Measurements from ENCODE around the gene FOXB1.

Gene FOXB1

GRCh38 chr15:60020736-60021135, 16.6 kb downstream of the FOXB1 start:
- DNase-seq (ENCODE audit: low spot score): no peak

- DNase-seq (ENCODE audit: low spot score): no peak
These were observed 17.7 kb downstream of the FOXB1 start for GRCh38 chr15:60021589-60022378.

GRCh38 chr15:60022379-60022741, 18.2 kb downstream of the FOXB1 start:
- no peak for DNase-seq (ENCODE audit: low spot score)

GRCh38 chr15:60026555-60026954, 22.4 kb downstream of the FOXB1 start:
- DNase-seq (ENCODE audit: low spot score): no peak

- DNase-seq (ENCODE audit: low spot score): no peak
These were observed 31.2 kb downstream of the FOXB1 start for GRCh38 chr15:60035344-60035743.

- DNase-seq (ENCODE audit: low spot score): no peak
These were observed 35.2 kb downstream of the FOXB1 start for GRCh38 chr15:60039316-60039715.

GRCh38 chr15:60043744-60044435, 39.8 kb downstream of the FOXB1 start:
- no peak for DNase-seq (ENCODE audit: low spot score)

- no peak for DNase-seq (ENCODE audit: low spot score)
These were observed 40.6 kb downstream of the FOXB1 start for GRCh38 chr15:60044636-60045270.

- no peak for DNase-seq (ENCODE audit: low spot score)
These were observed 43.6 kb downstream of the FOXB1 start for GRCh38 chr15:60047701-60048100.

- no peak for DNase-seq (ENCODE audit: low spot score)
These were observed 45.8 kb downstream of the FOXB1 start for GRCh38 chr15:60049948-60050347.

GRCh38 chr15:60052796-60053195, 48.7 kb downstream of the FOXB1 start:
- DNase-seq (ENCODE audit: low spot score): no peak

- no peak for DNase-seq (ENCODE audit: low spot score)
These were observed 50.4 kb downstream of the FOXB1 start for GRCh38 chr15:60054472-60054871.
